OCI-LY7 (cell line): ENCODE measurements around the gene PIAS4. TPM values are rescaled to one million over a fixed set of nuclear protein-coding genes. Genes with fewer than 3 reads are reported as not detected.

Experiments
- BruUV-seq: library from RNA; stranded (reverse); fragments of 400-500 nt; replicated peaks from 2 replicates; lab custom pipeline; 2021; lab: Mats Ljungman, UMichigan
- CTCF ChIA-PET: fragments of 300-600 bp; sonication (Branson Sonifier 250); formaldehyde crosslinking; loops from one replicate; lab custom pipeline; 2022; ENCODE audit warnings: antibody characterized with exemption; ENCODE audit not compliant: unreplicated experiment; lab: Charles Lee
- POLR2A ChIA-PET: fragments of 300-600 bp; sonication (Branson Sonifier 250); formaldehyde crosslinking; loops from one replicate; lab custom pipeline; 2022; ENCODE audit warnings: antibody characterized with exemption; lab: Charles Lee
- DNase-seq: peaks from one replicate; pipeline ENCODE4 v3.0.0-alpha.2; 2015; ENCODE audit warnings: low spot score
- H2AFZ ChIP-seq: fragments of 200-600 bp; sonication (generic), shearing (Covaris generic); 2 replicates; pipeline ENCODE4 v1.6.1; 2014; ENCODE audit warnings: mild to moderate bottlenecking, antibody characterized with exemption, low read length, moderate library complexity
- H3K27ac ChIP-seq: fragments of 200-600 bp; sonication (generic); 2 replicates; pipeline ENCODE4 v1.5.1; 2014; ENCODE audit warnings: mixed run types, low read depth, mild to moderate bottlenecking, moderate library complexity, low read length, inconsistent platforms; ENCODE audit not compliant: poor library complexity, severe bottlenecking
- H3K36me3 ChIP-seq: fragments of 200-600 bp; sonication (generic); 2 replicates; pipeline ENCODE4 v1.6.1; 2014; ENCODE audit warnings: mild to moderate bottlenecking, antibody characterized with exemption, low read length, moderate library complexity, mixed read lengths; ENCODE audit not compliant: insufficient read depth
- H3K4me1 ChIP-seq: fragments of 200-600 bp; sonication (generic); 2 replicates; pipeline ENCODE4 v1.5.1; 2014; ENCODE audit warnings: mild to moderate bottlenecking, low read length; ENCODE audit not compliant: insufficient read depth, poor library complexity, severe bottlenecking
- H3K4me2 ChIP-seq: fragments of 200-600 bp; sonication (generic); 2 replicates; pipeline ENCODE4 v1.6.1; 2014; ENCODE audit warnings: mild to moderate bottlenecking, low read length
- H3K4me3 ChIP-seq: fragments of 200-600 bp; sonication (generic); 2 replicates; pipeline ENCODE4 v1.5.1; 2014; ENCODE audit warnings: mild to moderate bottlenecking, low read depth, low read length; ENCODE audit not compliant: poor library complexity, severe bottlenecking
- H3K79me2 ChIP-seq: fragments of 200-600 bp; sonication (generic); 2 replicates; pipeline ENCODE4 v1.6.1; 2016; ENCODE audit warnings: low read depth, mild to moderate bottlenecking, low read length, moderate library complexity, mixed read lengths; ENCODE audit not compliant: insufficient read depth
- H3K9me2 ChIP-seq: fragments of 200-600 bp; sonication (generic); 2 replicates; pipeline ENCODE4 v1.6.1; 2016; ENCODE audit warnings: mild to moderate bottlenecking, low read length, mixed read lengths; ENCODE audit not compliant: insufficient read depth
- H3K9me3 ChIP-seq: fragments of 200-600 bp; sonication (generic); 2 replicates; pipeline ENCODE4 v1.6.1; 2014; ENCODE audit warnings: mild to moderate bottlenecking, mixed run types, low read length, mixed read lengths
- H4K20me1 ChIP-seq: fragments of 200-600 bp; sonication (generic); 2 replicates; pipeline ENCODE4 v1.6.1; 2014; ENCODE audit warnings: mild to moderate bottlenecking, antibody characterized with exemption, low read length, moderate library complexity, mixed read lengths; ENCODE audit not compliant: insufficient read depth
- EZH2phosphoT487 ChIP-seq: fragments of 200-600 bp; sonication (generic); IDR thresholded peaks from 2 replicates; pipeline ENCODE4 v1.6.1; 2018; ENCODE audit warnings: low read depth, borderline replicate concordance, mild to moderate bottlenecking, mixed run types, antibody characterized with exemption, low read length, moderate library complexity, mixed read lengths
- intact Hi-C: fragments of 100-400 bp; cut with micrococcal nuclease; formaldehyde crosslinking; loops from one replicate; pipeline ENCODE4 v1.10.0; 2022; ENCODE audit not compliant: unreplicated experiment
- microRNA-seq: library from miRNA; unstranded; fragments of <30 nt; microRNA quantifications from one replicate; pipeline ENCODE4 v1.2.0, GENCODE V29; 2022; ENCODE audit warnings: borderline replicate concordance
- small RNA-seq: library from RNA; depleted of rRNA; stranded (forward); fragments of <200 nt; gene quantifications from one replicate; pipeline ENCODE3, GENCODE V24; 2014
- total RNA-seq, 2 experiments: library from RNA; depleted of rRNA in 1 of 2; stranded (reverse); fragments of >200 nt in 1 of 2; shearing (Covaris generic) in 1 of 2; gene quantifications; 2 replicates each; pipeline ENCODE4 v1.2.3, GENCODE V29; 2014 to 2022
- TF ChIP-seq, protein P1 (sequence below): fragments of 200-600 bp; sonication (generic); conservative IDR thresholded peaks from 2 replicates; pipeline ENCODE4 v1.5.1; 2014; ENCODE audit warnings: mild to moderate bottlenecking, antibody characterized with exemption, low read length, moderate library complexity, mixed read lengths

Gene PIAS4
- total RNA-seq, 2 experiments from 2014 or later = 25.3 to 35.0 TPM

DNA sequence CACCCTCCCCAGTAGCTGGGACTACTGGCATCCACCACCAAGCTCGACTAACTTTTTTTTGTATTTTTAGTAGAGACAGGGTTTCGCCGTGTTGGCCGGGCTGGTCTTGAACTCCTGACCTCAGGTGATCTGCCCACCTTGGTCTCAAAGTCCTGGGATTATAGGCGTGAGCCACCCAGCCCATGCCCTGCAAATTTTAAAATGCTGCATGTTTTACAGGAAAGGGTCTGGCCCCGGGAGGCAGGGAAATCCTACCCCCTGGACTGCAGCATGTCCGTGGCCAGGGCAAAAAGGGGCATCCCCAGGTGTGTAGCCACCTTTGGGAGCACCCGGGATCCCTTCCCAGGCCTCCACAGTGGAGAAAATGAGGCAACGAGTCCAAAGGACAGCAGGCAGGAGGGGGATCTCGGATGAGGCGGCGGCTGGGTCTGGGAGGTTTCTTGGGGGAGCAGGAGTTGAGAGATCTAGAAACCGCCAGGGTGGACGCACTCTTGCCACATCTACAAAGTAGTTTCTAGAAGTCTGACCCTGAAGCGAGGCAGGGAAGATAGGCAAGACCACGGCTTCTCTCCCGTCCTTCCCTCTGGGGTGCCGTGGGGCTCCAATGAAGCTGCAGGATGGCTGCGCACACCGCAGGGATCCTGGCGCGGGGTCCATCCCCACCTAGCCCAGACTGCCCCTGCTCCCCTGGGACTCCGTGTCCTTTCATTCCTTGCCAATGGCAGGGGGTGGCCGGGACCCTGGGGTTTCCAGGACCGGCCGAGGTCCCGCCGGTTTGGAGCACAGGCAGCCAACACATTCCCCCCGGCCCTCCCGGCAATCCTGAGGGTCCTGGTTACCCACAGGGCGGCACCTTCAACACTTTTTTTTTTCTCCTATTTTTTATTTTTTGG, 80.5 kb downstream of the PIAS4 start:
- intact Hi-C loops = no loop called here
- Histone ChIP-seq H4K20me1 (no peaks in the 10 kb centered on the region), H3K36me3 (peaks cover 9% of the 10 kb centered on the region; the same call in 1 of the 2 replicates), H3K9me3 (no peaks in the 10 kb centered on the region), H3K79me2 (no peaks in the 10 kb centered on the region), H3K4me2 (no peak overlapping the region), H2AFZ (no peak overlapping the region), H3K27ac (no peak overlapping the region), H3K9me2 (no peaks in the 10 kb centered on the region), H3K4me3 (no peak overlapping the region), H3K4me1 (peaks cover 9% of the 10 kb centered on the region)
- no peak for DNase-seq
- TF ChIP-seq, protein P1, sequence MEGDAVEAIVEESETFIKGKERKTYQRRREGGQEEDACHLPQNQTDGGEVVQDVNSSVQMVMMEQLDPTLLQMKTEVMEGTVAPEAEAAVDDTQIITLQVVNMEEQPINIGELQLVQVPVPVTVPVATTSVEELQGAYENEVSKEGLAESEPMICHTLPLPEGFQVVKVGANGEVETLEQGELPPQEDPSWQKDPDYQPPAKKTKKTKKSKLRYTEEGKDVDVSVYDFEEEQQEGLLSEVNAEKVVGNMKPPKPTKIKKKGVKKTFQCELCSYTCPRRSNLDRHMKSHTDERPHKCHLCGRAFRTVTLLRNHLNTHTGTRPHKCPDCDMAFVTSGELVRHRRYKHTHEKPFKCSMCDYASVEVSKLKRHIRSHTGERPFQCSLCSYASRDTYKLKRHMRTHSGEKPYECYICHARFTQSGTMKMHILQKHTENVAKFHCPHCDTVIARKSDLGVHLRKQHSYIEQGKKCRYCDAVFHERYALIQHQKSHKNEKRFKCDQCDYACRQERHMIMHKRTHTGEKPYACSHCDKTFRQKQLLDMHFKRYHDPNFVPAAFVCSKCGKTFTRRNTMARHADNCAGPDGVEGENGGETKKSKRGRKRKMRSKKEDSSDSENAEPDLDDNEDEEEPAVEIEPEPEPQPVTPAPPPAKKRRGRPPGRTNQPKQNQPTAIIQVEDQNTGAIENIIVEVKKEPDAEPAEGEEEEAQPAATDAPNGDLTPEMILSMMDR = no peak
- TF ChIP-seq EZH2phosphoT487 = no peak
- no TSS peak for BruUV-seq
- ChIA-PET CTCF (no interaction called here), POLR2A (no interaction called here)

DNA sequence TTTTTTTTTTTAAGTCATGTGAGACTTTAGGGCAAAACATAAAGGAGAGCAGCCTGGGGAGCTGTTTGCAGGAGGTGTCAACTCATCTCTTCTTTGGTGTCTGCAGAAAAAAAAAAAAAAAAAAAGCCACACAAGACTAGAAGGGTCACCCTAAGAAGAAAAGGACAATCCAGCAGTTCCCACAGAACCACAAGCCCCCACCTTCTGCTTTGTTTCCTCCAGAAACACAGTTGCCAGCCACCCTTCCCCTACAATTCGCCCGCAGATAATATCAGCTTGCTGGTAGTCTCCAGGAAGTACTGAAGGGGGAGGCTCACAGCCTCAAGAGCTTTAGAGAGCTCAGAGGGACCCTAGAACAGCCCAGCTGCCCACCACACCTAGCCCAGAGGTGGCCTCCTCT, 81.4 kb downstream of the PIAS4 start:
- peaks cover 14% of the 10 kb centered on the region; the same call in 1 of the 2 replicates for H3K36me3 ChIP-seq
- no TSS peak for BruUV-seq
- H3K9me2 ChIP-seq = no peaks in the 10 kb centered on the region
- no peak overlapping the region for H3K4me2 ChIP-seq
- no peak for TF ChIP-seq EZH2phosphoT487
- TF ChIP-seq, protein P1 = no peak
- H3K4me1 ChIP-seq = peaks cover 7% of the 10 kb centered on the region
- no peaks in the 10 kb centered on the region for H3K9me3 ChIP-seq
- no peaks in the 10 kb centered on the region for H4K20me1 ChIP-seq
- H3K27ac ChIP-seq = no peak overlapping the region
- CTCF ChIA-PET = no interaction called here
- intact Hi-C loops = no loop called here
- no peak overlapping the region for H2AFZ ChIP-seq
- no peaks in the 10 kb centered on the region for H3K79me2 ChIP-seq
- POLR2A ChIA-PET = interaction anchor here (0.7 kb wide), 1 partner anchor 95 kb away, joined by 4 read pairs; no protein-coding TSS in a partner anchor
- no peak overlapping the region for H3K4me3 ChIP-seq
- no peak for DNase-seq

Small RNA genes lying within 50 kb of the gene (microRNA-seq; reads per million reads assigned to microRNA genes)
- not detected for gene MIR637

Small RNA genes lying within 50 kb of the gene (small RNA-seq; reads per million reads assigned to genes)
- gene SNORD37 = 20.8 reads per million, percentile 97 among the genes with 10 or more reads in this experiment

Other genes with a start within 250 kb of the PIAS4 start
- gene APBA3, start 246.0 kb upstream of the PIAS4 start, total RNA-seq (2014; rRNA removed; shearing (Covaris generic)) = 34.7 and 40.4 TPM in 2 replicates
- gene APBA3, start 246.0 kb upstream of the PIAS4 start, total RNA-seq (2022) = 25.1 and 28.7 TPM in 2 replicates
- 88.7 and 93.1 TPM in 2 replicates for gene MRPL54, start 245.1 kb upstream of the PIAS4 start, total RNA-seq (2014; rRNA removed; shearing (Covaris generic))
- 60.4 and 66.6 TPM in 2 replicates for gene MRPL54, start 245.1 kb upstream of the PIAS4 start, total RNA-seq (2022)
- gene RAX2, start 235.5 kb upstream of the PIAS4 start, total RNA-seq (2014; rRNA removed; shearing (Covaris generic)) = not detected in 2 replicates
- gene RAX2, start 235.5 kb upstream of the PIAS4 start, total RNA-seq (2022) = not detected in 2 replicates
- not detected in 2 replicates for gene MATK, start 221.4 kb upstream of the PIAS4 start, total RNA-seq (2014; rRNA removed; shearing (Covaris generic))
- gene MATK, start 221.4 kb upstream of the PIAS4 start, total RNA-seq (2022) = not detected in 2 replicates
- not detected in 2 replicates for gene ZFR2, start 138.7 kb upstream of the PIAS4 start, total RNA-seq (2014; rRNA removed; shearing (Covaris generic))
- gene ZFR2, start 138.7 kb upstream of the PIAS4 start, total RNA-seq (2022) = not detected in 2 replicates
- not detected in 2 replicates for gene ATCAY, start 127.1 kb upstream of the PIAS4 start, total RNA-seq (2014; rRNA removed; shearing (Covaris generic))
- gene ATCAY, start 127.1 kb upstream of the PIAS4 start, total RNA-seq (2022) = not detected in 2 replicates
- gene NMRK2, start 74.7 kb upstream of the PIAS4 start, total RNA-seq (2014; rRNA removed; shearing (Covaris generic)) = not detected in 2 replicates
- not detected in 2 replicates for gene NMRK2, start 74.7 kb upstream of the PIAS4 start, total RNA-seq (2022)
- gene DAPK3, start 36.6 kb upstream of the PIAS4 start, total RNA-seq (2014; rRNA removed; shearing (Covaris generic)) = 48.6 and 49.3 TPM in 2 replicates
- gene DAPK3, start 36.6 kb upstream of the PIAS4 start, total RNA-seq (2022) = 40.4 and 47.1 TPM in 2 replicates
- 1,633 and 1,634 TPM in 2 replicates for gene EEF2, start 22.3 kb upstream of the PIAS4 start, total RNA-seq (2014; rRNA removed; shearing (Covaris generic))
- 3,507 and 3,668 TPM in 2 replicates for gene EEF2, start 22.3 kb upstream of the PIAS4 start, total RNA-seq (2022)
- gene ZBTB7A, start 59.2 kb downstream of the PIAS4 start, total RNA-seq (2014; rRNA removed; shearing (Covaris generic)) = 13.1 and 17.2 TPM in 2 replicates
- gene ZBTB7A, start 59.2 kb downstream of the PIAS4 start, total RNA-seq (2022) = 29.3 and 31.2 TPM in 2 replicates
- gene MAP2K2, start 116.4 kb downstream of the PIAS4 start, total RNA-seq (2014; rRNA removed; shearing (Covaris generic)) = 84.7 and 105 TPM in 2 replicates
- gene MAP2K2, start 116.4 kb downstream of the PIAS4 start, total RNA-seq (2022) = 116 and 120 TPM in 2 replicates
- 0.08 and 0.09 TPM in 2 replicates for gene CREB3L3, start 145.9 kb downstream of the PIAS4 start, total RNA-seq (2014; rRNA removed; shearing (Covaris generic))
- gene CREB3L3, start 145.9 kb downstream of the PIAS4 start, total RNA-seq (2022) = not detected in 2 replicates
- 29.1 and 31.7 TPM in 2 replicates for gene SIRT6, start 174.8 kb downstream of the PIAS4 start, total RNA-seq (2014; rRNA removed; shearing (Covaris generic))
- 45.3 and 46.2 TPM in 2 replicates for gene SIRT6, start 174.8 kb downstream of the PIAS4 start, total RNA-seq (2022)
- 1.7 and 2.8 TPM in 2 replicates for gene ANKRD24, start 175.0 kb downstream of the PIAS4 start, total RNA-seq (2014; rRNA removed; shearing (Covaris generic))
- 4.4 and 4.8 TPM in 2 replicates for gene ANKRD24, start 175.0 kb downstream of the PIAS4 start, total RNA-seq (2022)
- not detected in 2 replicates for gene EBI3, start 221.8 kb downstream of the PIAS4 start, total RNA-seq (2014; rRNA removed; shearing (Covaris generic))
- gene EBI3, start 221.8 kb downstream of the PIAS4 start, total RNA-seq (2022) = not detected in 2 replicates
- gene YJU2, start 239.3 kb downstream of the PIAS4 start, total RNA-seq (2014; rRNA removed; shearing (Covaris generic)) = 37.8 and 38.2 TPM in 2 replicates
- 31.6 and 35.0 TPM in 2 replicates for gene YJU2, start 239.3 kb downstream of the PIAS4 start, total RNA-seq (2022)